Naive thymus-derived CD4-positive, alpha-beta T cell (primary cell): Measurements from ENCODE around the gene GALNT14. TPM values are rescaled to one million over a fixed set of nuclear protein-coding genes. Genes with fewer than 3 reads are reported as not detected.

ENCODE experiments used
- ATAC-seq: fragments of 150-1000 bp; cut with Tn5 transposase; 2 replicates; pipeline ENCODE4 v1.10.0; 2021; ENCODE audit warnings: mild to moderate bottlenecking, moderate library complexity
- CTCF ChIA-PET: fragments of 350-600 bp; sonication (Branson Sonifier 250); formaldehyde crosslinking; loops from one replicate; lab custom pipeline; 2021; ENCODE audit warnings: antibody characterized with exemption; lab: Charles Lee
- POLR2A ChIA-PET: fragments of 350-600 bp; sonication (Branson Sonifier 250); formaldehyde crosslinking; loops from one replicate; lab custom pipeline; 2021; ENCODE audit warnings: antibody characterized with exemption, inconsistent platforms; lab: Charles Lee
- DNase-seq, 9 donors: peaks; one replicate each; pipeline versions ENCODE4 v3.0.0 to v3.0.0-alpha.2; 2020 to 2022; ENCODE audit warnings: mixed read lengths in 1 of 9
- H3K27ac ChIP-seq: one replicate; pipeline ENCODE4 v1.7.0; 2013; ENCODE audit warnings: mild to moderate bottlenecking, low read depth, low read length, moderate library complexity
- H3K27me3 ChIP-seq, 2 donors: one replicate each; pipeline ENCODE4 v1.7.0; 2013; ENCODE audit warnings: low read length in 2 of 2, mild to moderate bottlenecking in 2 of 2, moderate library complexity in 2 of 2; ENCODE audit not compliant: control insufficient read depth in 2 of 2, insufficient read depth in 2 of 2
- H3K36me3 ChIP-seq, 3 experiments: 1 replicate in 2 of 3; 2 replicates in 1 of 3; pipeline ENCODE4 v1.7.0; 2013; ENCODE audit warnings: low read length in 3 of 3, mild to moderate bottlenecking in 3 of 3, moderate library complexity in 1 of 3; ENCODE audit not compliant: insufficient read depth in 3 of 3, control insufficient read depth in 2 of 3
- H3K4me1 ChIP-seq, 2 donors: one replicate each; pipeline ENCODE4 v1.7.0; 2013; ENCODE audit warnings: low read length in 2 of 2, mild to moderate bottlenecking in 2 of 2, moderate library complexity in 1 of 2; ENCODE audit not compliant: control insufficient read depth in 2 of 2, insufficient read depth in 2 of 2
- H3K4me3 ChIP-seq: 2 replicates; pipeline ENCODE4 v1.7.0; 2013; ENCODE audit warnings: mild to moderate bottlenecking, low read length
- H3K9me3 ChIP-seq, 3 experiments: 1 replicate in 2 of 3; 2 replicates in 1 of 3; pipeline ENCODE4 v1.7.0; 2013; ENCODE audit warnings: low read length in 3 of 3; ENCODE audit not compliant: control insufficient read depth in 2 of 3
- H3K27ac Mint-ChIP-seq, 9 donors: one replicate each; pipeline ENCODE4 v1.8.0; 2020 to 2022; ENCODE audit warnings: mixed read lengths in 9 of 9, mild to moderate bottlenecking in 8 of 9, moderate library complexity in 5 of 9, inconsistent platforms in 2 of 9
- H3K27me3 Mint-ChIP-seq, 5 donors: one replicate each; pipeline ENCODE4 v1.8.0; 2021 to 2022; ENCODE audit warnings: mixed read lengths in 5 of 5, mild to moderate bottlenecking in 1 of 5
- H3K36me3 Mint-ChIP-seq, 5 donors: one replicate each; pipeline ENCODE4 v1.8.0; 2020 to 2022; ENCODE audit warnings: mixed read lengths in 5 of 5, mild to moderate bottlenecking in 3 of 5, inconsistent platforms in 1 of 5
- H3K4me1 Mint-ChIP-seq, 7 donors: one replicate each; pipeline ENCODE4 v1.8.0; 2020 to 2022; ENCODE audit warnings: mixed read lengths in 7 of 7, mild to moderate bottlenecking in 3 of 7, inconsistent platforms in 1 of 7
- H3K4me3 Mint-ChIP-seq, 10 donors: one replicate each; pipeline ENCODE4 v1.8.0; 2020 to 2022; ENCODE audit warnings: mild to moderate bottlenecking in 10 of 10, mixed read lengths in 10 of 10, moderate library complexity in 6 of 10, inconsistent platforms in 2 of 10
- H3K9me3 Mint-ChIP-seq, 11 donors: one replicate each; pipeline ENCODE4 v1.8.0; 2020 to 2022; ENCODE audit warnings: mixed read lengths in 11 of 11, mild to moderate bottlenecking in 4 of 11, inconsistent platforms in 1 of 11, moderate library complexity in 1 of 11
- intact Hi-C, 2 donors: fragments of 100-400 bp; cut with micrococcal nuclease; formaldehyde crosslinking; loops; one replicate each; pipeline ENCODE4 v1.15.1; 2023
- polyA plus RNA-seq, 2 donors: library from polyadenylated mRNA; unstranded; fragments of 300-500 nt; fragmentation: Illumina TruSeq; gene quantifications; one replicate each; pipeline ENCODE4 v1.2.3, GENCODE V29; 2021
- total RNA-seq, 6 experiments: library from RNA in 5 of 6; stranded (reverse) in 5 of 6; gene quantifications; 1 replicate in 5 of 6; 2 replicates in 1 of 6; pipeline ENCODE4 v1.2.3 and lab custom pipeline; 2021 to 2026

GALNT14 gene
- total and polyA plus RNA-seq, 7 experiments from 2014 or later = 0.64 to 1.1 TPM; not detected in 5

DNA sequence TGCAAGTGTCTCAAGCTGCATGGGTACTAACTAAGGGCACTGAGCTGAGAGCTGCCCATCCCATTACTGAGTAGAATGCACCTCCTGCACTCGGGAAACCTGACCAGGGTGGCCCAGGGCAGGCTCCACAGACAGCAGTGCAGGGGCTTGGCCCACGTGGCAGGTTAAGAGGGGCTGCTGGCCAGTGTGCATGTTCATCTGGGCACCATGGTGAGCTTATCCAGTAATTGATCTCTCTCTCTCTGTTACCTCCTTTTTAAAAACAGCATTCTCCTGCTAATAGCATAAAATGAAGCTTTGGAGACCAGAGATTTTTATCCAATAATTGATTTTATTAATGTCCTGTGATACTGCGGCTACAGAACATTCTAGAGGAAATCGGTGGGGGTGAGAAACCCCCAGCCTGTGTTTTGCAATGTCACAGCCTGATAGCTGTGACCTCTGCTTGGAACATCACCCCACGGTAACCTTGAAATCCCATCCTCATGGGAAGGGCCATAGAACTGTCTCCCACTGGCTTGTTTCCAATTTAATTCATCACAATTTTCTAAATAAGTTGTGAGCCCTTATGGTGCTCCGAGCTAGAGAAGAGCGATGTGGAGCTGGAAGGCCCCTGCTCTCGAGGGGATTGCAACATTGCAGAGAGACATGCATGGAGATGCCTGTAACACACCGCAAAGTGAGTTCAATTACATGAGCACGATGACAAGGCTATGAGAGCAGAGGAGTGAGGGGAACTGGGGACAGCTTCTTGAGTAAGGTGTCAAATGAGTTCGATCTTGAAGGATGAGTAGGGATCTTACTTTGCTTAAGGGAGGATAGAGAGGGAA, 143.8 kb downstream of the GALNT14 start:
- POLR2A ChIA-PET = no interaction called here

DNA sequence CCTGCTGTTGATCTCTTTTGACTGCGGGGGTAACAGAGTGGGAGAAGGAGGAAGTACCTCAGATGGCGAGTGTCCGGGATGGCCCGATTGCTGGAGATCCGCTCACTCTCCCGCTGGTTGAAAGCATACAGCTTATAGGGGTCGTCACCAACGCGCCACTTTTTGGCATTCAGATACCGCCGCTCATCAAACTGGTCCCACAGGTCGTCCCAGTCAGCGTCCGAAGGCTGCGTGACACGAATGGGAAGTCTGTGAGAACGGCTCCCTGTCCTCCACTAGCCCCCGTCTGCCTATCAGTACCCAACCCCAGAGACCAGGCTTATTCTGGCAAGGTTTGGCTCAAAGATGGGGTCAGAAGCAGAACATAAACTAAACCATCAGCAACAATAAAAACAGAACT, 145.5 kb downstream of the GALNT14 start:
- ATAC-seq = no peak
- no peak overlapping the region for H3K4me3 ChIP-seq
- Mint-ChIP-seq H3K36me3 (no peaks in the 10 kb centered on the region), H3K4me3 (no peak overlapping the region), H3K27me3 (peaks cover 0 to 4% (median 0%) of the 10 kb centered on the region in 5 donors), H3K9me3 (no peaks in the 10 kb centered on the region), H3K27ac (no peak overlapping the region), H3K4me1 (no peaks in the 10 kb centered on the region)
- H3K27ac ChIP-seq = no peak overlapping the region
- DNase-seq = no peak
- H3K9me3 ChIP-seq = no peaks in the 10 kb centered on the region
- H3K27me3 ChIP-seq = no peaks in the 10 kb centered on the region
- ChIA-PET CTCF (no interaction called here), POLR2A (no interaction called here)
- intact Hi-C loops = no loop called here
- H3K4me1 ChIP-seq = no peaks in the 10 kb centered on the region
- H3K36me3 ChIP-seq = no peaks in the 10 kb centered on the region

More for the DNA sequence above, 143.8 kb downstream of the GALNT14 start:
- no peaks in the 10 kb centered on the region for H3K27me3 ChIP-seq
- no peak overlapping the region for H3K27ac ChIP-seq
- Mint-ChIP-seq H3K27ac (no peak overlapping the region), H3K4me1 (no peaks in the 10 kb centered on the region), H3K36me3 (no peaks in the 10 kb centered on the region), H3K4me3 (no peak overlapping the region), H3K9me3 (no peaks in the 10 kb centered on the region), H3K27me3 (peaks cover 0 to 7% (median 0%) of the 10 kb centered on the region in 5 donors)
- intact Hi-C loops = loop anchor here in 1 of 2 donors (1.0 kb wide), 1 partner anchor 16 kb away; no protein-coding TSS in a partner anchor
- CTCF ChIA-PET = no interaction called here
- H3K4me1 ChIP-seq = no peaks in the 10 kb centered on the region
- no peak overlapping the region for H3K4me3 ChIP-seq
- no peak for DNase-seq
- no peaks in the 10 kb centered on the region for H3K36me3 ChIP-seq
- no peak for ATAC-seq
- H3K9me3 ChIP-seq = no peaks in the 10 kb centered on the region

DNA sequence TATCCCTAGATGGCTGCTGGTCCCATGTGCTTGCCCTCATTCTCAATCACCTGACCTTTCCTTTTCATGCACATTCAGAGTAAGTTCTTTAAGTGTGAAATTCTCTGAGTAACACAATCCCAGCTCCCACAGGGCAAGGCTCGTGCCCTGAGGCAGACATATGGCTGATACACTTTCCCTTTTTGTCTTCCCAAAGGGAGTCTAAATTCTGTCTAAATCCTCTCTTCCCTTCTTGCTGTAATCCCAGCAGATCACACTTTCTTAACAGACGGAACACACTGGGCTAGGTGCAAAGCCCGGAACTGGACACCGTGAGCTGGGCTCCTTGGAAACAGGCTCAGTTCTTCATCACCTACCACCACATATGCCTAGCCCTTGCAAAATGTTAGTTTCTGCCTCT, 147.6 kb downstream of the GALNT14 start:
- POLR2A ChIA-PET = no interaction called here
- no peaks in the 10 kb centered on the region for H3K36me3 ChIP-seq
- CTCF ChIA-PET = interaction anchor here (0.7 kb wide), 1 partner anchor 418 kb away, joined by 3 read pairs; no protein-coding TSS in a partner anchor
- Mint-ChIP-seq H3K9me3 (no peaks in the 10 kb centered on the region), H3K27ac (no peak overlapping the region), H3K4me3 (no peak overlapping the region), H3K27me3 (peaks cover 0 to 4% (median 0%) of the 10 kb centered on the region in 5 donors), H3K36me3 (no peaks in the 10 kb centered on the region), H3K4me1 (no peaks in the 10 kb centered on the region)
- H3K9me3 ChIP-seq = no peaks in the 10 kb centered on the region
- no peak overlapping the region for H3K27ac ChIP-seq
- ATAC-seq (no peak), DNase-seq (no peak)
- intact Hi-C loops = no loop called here
- H3K4me1 ChIP-seq = no peaks in the 10 kb centered on the region
- H3K27me3 ChIP-seq = no peaks in the 10 kb centered on the region
- no peak overlapping the region for H3K4me3 ChIP-seq

DNA sequence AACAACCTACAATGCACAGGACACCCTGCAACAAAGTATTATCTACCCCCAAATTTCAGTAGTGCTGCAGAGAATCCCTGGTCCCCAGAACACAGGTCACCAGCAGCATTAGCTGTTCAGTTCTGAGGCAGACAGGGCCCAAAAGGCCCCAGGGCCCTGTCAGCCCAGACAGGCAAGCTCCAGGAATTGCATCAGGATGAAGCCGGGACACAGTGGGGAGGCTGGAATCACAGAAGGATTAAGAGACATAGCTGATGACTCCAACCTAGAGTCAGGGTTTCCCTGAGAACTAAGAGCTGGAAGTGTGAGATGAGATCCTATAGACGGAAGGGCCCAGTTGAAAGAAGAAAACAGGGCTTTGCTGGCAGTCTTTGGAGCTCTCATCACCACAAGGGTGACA, 148.1 kb downstream of the GALNT14 start:
- Histone ChIP-seq H3K4me3 (no peak overlapping the region), H3K9me3 (no peaks in the 10 kb centered on the region), H3K27me3 (no peaks in the 10 kb centered on the region), H3K36me3 (no peaks in the 10 kb centered on the region), H3K4me1 (no peaks in the 10 kb centered on the region), H3K27ac (no peak overlapping the region)
- no peak for ATAC-seq
- Mint-ChIP-seq H3K4me1 (no peaks in the 10 kb centered on the region), H3K36me3 (no peaks in the 10 kb centered on the region), H3K4me3 (no peak overlapping the region), H3K27me3 (peaks cover 0 to 4% (median 0%) of the 10 kb centered on the region in 5 donors), H3K27ac (no peak overlapping the region), H3K9me3 (no peaks in the 10 kb centered on the region)
- no peak for DNase-seq
- CTCF ChIA-PET = interaction anchor here (0.7 kb wide), 1 partner anchor 418 kb away, joined by 3 read pairs; no protein-coding TSS in a partner anchor
- intact Hi-C loops = no loop called here
- POLR2A ChIA-PET = no interaction called here

DNA sequence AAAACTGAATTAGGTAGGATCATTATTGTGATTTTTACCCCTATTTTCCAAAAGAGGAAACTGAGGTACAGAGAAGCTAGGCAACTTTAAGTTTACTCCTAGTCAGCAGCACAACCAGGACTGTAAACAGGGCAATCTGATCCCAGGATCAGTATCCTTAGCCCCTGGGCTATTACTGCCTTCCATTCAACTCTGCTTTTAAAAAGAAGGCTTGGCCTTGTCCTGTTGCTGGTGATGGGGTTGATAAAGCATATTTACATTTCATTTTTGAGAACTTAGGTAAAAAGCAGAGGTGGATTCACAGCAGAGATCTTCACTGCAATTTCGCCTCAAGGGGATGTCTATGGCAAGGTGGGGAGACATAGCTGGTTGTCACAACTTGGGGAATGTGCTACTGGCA, 148.5 kb downstream of the GALNT14 start:
- Mint-ChIP-seq H3K4me1 (no peaks in the 10 kb centered on the region), H3K27me3 (peaks cover 0 to 4% (median 0%) of the 10 kb centered on the region in 5 donors), H3K4me3 (no peak overlapping the region), H3K36me3 (no peaks in the 10 kb centered on the region), H3K9me3 (no peaks in the 10 kb centered on the region), H3K27ac (no peak overlapping the region)
- Histone ChIP-seq H3K27ac (no peak overlapping the region), H3K4me3 (no peak overlapping the region), H3K36me3 (no peaks in the 10 kb centered on the region), H3K4me1 (no peaks in the 10 kb centered on the region), H3K9me3 (no peaks in the 10 kb centered on the region), H3K27me3 (no peaks in the 10 kb centered on the region)
- intact Hi-C loops = no loop called here
- ChIA-PET CTCF (no interaction called here), POLR2A (no interaction called here)
- ATAC-seq (no peak), DNase-seq (no peak)

DNA sequence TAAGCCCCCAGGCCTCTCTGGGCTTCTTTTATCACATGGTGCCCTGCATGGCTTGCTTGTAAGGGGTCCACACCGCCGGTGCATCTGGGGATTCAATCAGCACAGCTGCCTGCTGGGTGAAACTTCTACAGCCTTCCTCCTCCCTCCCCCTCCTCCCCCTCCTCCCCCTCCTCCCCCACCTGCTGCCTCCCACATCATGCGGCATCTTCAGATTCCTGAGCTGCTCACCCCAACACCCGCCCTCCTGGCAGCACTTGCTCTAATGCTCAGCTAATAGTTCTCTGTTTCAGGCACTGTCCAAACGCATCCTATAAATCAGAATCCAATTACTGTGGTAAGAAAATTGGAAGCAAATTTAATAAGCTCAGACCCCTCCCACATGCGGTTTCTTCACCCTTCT, 150.7 kb downstream of the GALNT14 start:
- no peaks in the 10 kb centered on the region for H3K9me3 Mint-ChIP-seq
- DNase-seq (no peak), ATAC-seq (no peak)
- Histone ChIP-seq H3K4me1 (no peaks in the 10 kb centered on the region), H3K4me3 (no peak overlapping the region), H3K36me3 (no peaks in the 10 kb centered on the region), H3K27ac (no peak overlapping the region), H3K9me3 (no peaks in the 10 kb centered on the region), H3K27me3 (no peaks in the 10 kb centered on the region)
- POLR2A ChIA-PET = no interaction called here
- CTCF ChIA-PET = no interaction called here
- no peaks in the 10 kb centered on the region for H3K4me1 Mint-ChIP-seq
- peaks cover 0 to 9% (median 0%) of the 10 kb centered on the region in 5 donors for H3K27me3 Mint-ChIP-seq
- no peaks in the 10 kb centered on the region for H3K36me3 Mint-ChIP-seq
- no peak overlapping the region for H3K4me3 Mint-ChIP-seq
- intact Hi-C loops = no loop called here
- no peak overlapping the region for H3K27ac Mint-ChIP-seq

DNA sequence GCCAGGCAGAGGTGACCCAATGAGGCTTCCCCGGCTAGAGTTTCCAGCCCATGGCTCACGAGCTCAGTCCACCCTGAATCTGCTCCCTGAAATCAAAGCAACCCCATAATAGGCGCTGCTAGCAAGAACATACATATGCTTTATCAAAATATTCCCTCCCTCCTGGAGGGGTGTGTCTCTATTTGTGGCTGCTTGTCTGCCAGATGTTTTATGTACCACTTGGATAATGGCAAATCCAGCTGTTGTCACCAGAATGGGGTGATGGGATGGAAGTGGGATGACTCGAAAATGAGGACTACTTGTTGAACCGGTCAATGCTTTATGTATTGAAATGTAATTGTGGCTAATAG, 152.0 kb downstream of the GALNT14 start:
- intact Hi-C loops = no loop called here
- ChIA-PET CTCF (no interaction called here), POLR2A (no interaction called here)
- H3K36me3 Mint-ChIP-seq = no peaks in the 10 kb centered on the region
- no peak overlapping the region for H3K4me3 Mint-ChIP-seq
- H3K4me1 Mint-ChIP-seq = no peaks in the 10 kb centered on the region
- H3K27me3 Mint-ChIP-seq = peaks cover 0 to 9% (median 0%) of the 10 kb centered on the region in 5 donors
- DNase-seq (no peak), ATAC-seq (no peak)
- Histone ChIP-seq H3K4me1 (no peaks in the 10 kb centered on the region), H3K9me3 (no peaks in the 10 kb centered on the region), H3K27ac (no peak overlapping the region), H3K4me3 (no peak overlapping the region), H3K27me3 (no peaks in the 10 kb centered on the region), H3K36me3 (no peaks in the 10 kb centered on the region)
- no peaks in the 10 kb centered on the region for H3K9me3 Mint-ChIP-seq
- H3K27ac Mint-ChIP-seq = no peak overlapping the region
